NOMO-1 treated with DMSO at 0.1 percent for 48 hours (cell line): ENCODE results near the gene WDR86.

Experiments
- DNase-seq: peaks from one replicate; lab custom pipeline; 2025; ENCODE audit not compliant: unreplicated experiment; lab: John Stamatoyannopoulos, UW

The WDR86 gene, protein sequence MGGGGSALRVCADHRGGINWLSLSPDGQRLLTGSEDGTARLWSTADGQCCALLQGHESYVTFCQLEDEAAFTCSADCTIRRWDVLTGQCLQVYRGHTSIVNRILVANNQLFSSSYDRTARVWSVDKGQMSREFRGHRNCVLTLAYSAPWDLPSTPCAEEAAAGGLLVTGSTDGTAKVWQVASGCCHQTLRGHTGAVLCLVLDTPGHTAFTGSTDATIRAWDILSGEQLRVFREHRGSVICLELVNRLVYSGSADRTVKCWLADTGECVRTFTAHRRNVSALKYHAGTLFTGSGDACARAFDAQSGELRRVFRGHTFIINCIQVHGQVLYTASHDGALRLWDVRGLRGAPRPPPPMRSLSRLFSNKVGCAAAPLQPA

GRCh38 chr7:151409667-151410404, at the start of gene WDR86:
TSS of gene WDR86 (minus strand) at chr7:151410038. CDS start at chr7:151409589, 449 bp downstream.
- no peak for DNase-seq

GRCh38 chr7:151457534-151457933, 47.7 kb upstream of the WDR86 start:
- no peak for DNase-seq

DNA sequence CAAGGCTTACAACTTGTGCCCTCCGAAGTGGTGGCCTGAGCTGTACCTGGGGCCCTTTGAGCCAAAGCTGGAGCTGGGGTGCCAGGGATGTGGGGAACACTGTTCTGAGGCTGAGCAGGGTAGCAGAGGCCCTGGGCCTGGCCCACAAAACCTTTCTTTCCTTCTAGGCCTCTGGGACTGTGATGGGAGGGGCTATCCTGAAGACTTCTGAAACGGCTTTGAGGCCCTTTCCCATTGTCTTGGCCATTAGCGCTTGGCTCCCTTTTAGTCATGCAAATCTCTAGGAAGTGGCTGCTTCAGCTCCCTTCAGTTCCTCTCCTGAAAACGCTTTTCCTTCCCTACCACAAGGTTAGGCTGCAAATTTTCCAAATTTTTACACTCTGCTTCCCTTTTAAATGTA, 46.9 kb upstream of the WDR86 start:
- DNase-seq: no peak

DNA sequence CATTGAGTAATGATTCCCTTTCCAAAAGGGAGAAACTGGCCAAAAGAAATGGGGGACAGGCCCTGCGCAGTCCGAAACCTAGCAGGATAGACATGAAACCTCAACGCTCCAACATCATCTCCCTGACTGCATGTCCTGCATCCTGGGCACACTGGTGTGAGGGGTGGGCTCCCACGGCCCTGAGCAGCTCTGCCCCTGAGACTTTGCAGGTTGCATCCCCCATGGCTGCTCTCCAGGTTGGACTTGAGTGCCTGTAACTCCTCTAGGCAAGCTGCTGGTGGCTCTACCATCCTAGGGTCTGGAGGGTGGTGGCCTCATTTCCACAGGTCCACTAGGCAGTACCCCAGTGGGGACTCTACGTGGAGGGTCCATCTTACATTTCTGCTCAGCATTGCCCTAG, 46.4 kb upstream of the WDR86 start:
- no peak for DNase-seq

- DNase-seq: no peak
These were observed 45.9 kb upstream of the WDR86 start for GRCh38 chr7:151455690-151456089.

DNA sequence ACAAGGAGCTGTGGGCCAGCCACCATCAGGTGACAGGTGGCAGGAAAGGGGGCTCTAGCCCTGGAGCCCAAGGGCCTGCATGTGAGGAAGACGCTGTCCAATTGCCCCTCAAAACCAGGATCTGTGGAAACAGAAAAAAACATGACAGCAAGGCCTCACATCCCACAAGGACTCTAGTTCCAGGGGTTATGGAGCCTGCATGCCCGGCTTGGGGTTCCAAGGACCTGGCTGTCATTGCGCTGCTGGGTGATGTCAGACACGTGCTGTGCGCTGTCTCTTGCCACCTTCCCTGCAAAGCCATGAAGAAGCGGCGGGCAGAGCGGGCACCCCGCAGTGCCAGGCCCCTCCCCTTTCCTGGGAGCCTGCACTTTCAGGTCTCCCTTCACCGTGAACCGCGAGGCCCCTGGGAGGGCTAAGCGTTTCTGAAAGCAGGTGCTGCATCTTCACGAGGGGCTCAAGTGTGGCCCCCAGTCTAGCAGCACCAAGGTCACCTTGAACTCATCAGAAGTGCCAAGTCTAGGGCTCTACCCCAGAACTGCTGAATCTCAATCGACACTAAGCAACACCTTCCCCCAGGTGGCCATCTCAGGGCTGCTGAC, 45.2 kb upstream of the WDR86 start:
- no peak for DNase-seq

- DNase-seq: no peak
These were observed 44.5 kb upstream of the WDR86 start for GRCh38 chr7:151454305-151454704.

GRCh38 chr7:151453326-151453791, 43.5 kb upstream of the WDR86 start:
- DNase-seq: no peak

- no peak for DNase-seq
These were observed 43.0 kb upstream of the WDR86 start for GRCh38 chr7:151452680-151453325.

- no peak for DNase-seq
These were observed 42.1 kb upstream of the WDR86 start for GRCh38 chr7:151451626-151452571.

DNA sequence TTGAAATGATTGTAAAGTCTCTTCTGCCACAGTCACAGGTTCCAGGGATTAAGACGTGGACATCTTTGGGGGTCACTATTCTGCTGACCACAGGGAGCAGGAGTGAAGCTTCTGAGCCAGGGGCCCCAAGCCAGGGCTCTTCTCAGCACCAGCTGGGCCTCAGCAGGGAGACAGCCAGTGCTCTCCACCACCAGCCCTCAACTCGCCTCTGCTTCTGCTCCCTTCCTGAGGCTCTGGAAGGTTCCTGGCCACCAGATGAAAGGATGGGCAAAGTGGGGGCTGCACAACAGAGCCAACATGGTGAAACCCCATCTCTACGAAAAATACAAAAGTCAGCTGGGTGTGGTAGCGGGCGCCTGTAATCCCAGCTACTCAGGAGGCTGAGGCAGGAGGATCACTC, 41.3 kb upstream of the WDR86 start:
- no peak for DNase-seq

DNA sequence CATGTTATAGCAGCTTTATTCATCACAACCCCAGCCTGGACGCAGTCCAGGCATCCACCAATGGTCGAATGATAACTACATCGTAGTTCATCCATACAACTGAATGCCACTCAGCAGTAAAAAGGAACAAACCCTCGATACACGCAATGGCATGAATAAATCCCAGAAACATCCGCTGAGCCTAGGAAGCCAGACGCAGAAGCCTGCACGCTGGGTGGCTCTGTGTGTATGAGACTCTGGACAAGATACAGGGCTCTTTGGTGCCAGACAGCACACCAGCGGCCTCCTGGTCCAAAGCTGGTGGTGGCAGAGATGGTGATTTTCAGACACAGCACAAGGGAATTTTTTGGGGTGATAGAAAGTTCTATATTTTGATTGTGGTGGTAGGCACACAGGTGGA, 40.2 kb upstream of the WDR86 start:
- no peak for DNase-seq

DNA sequence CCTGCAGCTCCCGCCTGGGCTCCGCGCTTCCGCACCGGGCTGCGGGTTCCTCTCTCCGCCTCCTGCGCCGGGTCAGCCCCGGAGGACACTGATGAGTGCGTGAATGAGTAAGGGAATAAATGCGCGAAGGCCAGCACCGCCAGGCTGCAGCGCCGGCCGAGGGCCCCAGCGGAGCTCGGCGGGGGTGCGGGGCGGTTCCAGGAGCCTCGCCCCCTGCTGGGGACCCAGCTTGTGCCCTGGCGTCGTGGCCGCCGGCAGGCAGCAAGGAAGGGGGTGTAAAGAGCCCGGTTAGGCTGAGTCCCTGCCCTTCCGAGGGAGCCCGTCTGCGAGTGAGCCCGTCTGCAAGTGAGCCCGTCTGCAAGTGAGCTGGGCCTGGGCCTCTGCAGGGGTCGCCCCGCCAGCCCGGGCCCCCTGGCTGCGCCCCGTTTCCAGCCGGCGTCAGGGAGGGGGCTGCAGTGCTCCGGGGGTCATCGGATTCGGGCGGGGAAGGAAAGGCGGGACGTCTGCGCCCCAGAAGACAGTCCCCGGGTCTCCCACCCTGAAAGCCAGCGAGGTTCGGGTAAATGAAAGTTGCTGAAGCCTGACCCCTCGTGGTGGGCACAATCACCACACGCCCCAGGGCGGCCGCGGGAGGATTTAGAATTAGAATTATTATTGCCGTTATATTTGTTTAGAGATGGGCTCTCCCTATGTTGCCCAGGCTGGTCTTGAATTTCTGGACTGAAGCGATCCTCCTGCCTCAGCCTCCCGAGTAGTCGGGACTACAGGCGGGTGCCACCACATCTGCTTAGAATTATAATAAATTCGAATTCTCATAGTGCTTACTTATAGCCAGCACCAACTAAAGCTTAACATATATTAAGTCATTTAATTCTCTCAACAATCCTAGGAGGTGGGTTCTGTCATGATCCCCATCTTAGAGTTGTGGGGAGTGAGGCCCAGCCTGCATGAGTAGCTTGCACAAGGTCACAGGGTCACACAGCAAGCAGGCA, 38.7 kb upstream of the WDR86 start:
- DNase-seq: peak; percentile 46

GRCh38 chr7:151447901-151448260, 38.0 kb upstream of the WDR86 start:
- no peak for DNase-seq

- DNase-seq: no peak
These were observed 37.5 kb upstream of the WDR86 start for GRCh38 chr7:151447312-151447711.

- no peak for DNase-seq
These were observed 36.6 kb upstream of the WDR86 start for GRCh38 chr7:151446412-151446811.

GRCh38 chr7:151444632-151445031, 34.8 kb upstream of the WDR86 start:
- DNase-seq: no peak

GRCh38 chr7:151442776-151443496, 33.1 kb upstream of the WDR86 start:
- no peak for DNase-seq
